Activated naive CD4-positive, alpha-beta T cell treated with anti-CD3 and anti-CD28 coated beads for 36 hours (primary cell): ENCODE results near the gene ANKRD40. TPM values are rescaled to one million over a fixed set of nuclear protein-coding genes. Genes with fewer than 3 reads are reported as not detected.

Experiments
- CTCF ChIA-PET: fragments of 350-600 bp; sonication (Branson Sonifier 250); formaldehyde crosslinking; loops from one replicate; lab custom pipeline; 2021; ENCODE audit warnings: antibody characterized with exemption; lab: Charles Lee
- DNase-seq: peaks from one replicate; pipeline ENCODE4 v3.0.0-alpha.2; 2020
- H3K27ac Mint-ChIP-seq: one replicate; pipeline ENCODE4 v1.8.0; 2021; ENCODE audit warnings: mild to moderate bottlenecking, mixed read lengths
- H3K27me3 Mint-ChIP-seq: one replicate; pipeline ENCODE4 v1.8.0; 2021; ENCODE audit warnings: low read depth, mixed read lengths
- H3K36me3 Mint-ChIP-seq: one replicate; pipeline ENCODE4 v1.8.0; 2021; ENCODE audit warnings: low read depth, mixed read lengths
- H3K4me1 Mint-ChIP-seq: one replicate; pipeline ENCODE4 v1.8.0; 2021; ENCODE audit warnings: low read depth, mixed read lengths
- H3K4me3 Mint-ChIP-seq: one replicate; pipeline ENCODE4 v1.8.0; 2021; ENCODE audit warnings: mild to moderate bottlenecking, moderate library complexity, mixed read lengths
- H3K9me3 Mint-ChIP-seq: one replicate; pipeline ENCODE4 v1.8.0; 2021; ENCODE audit warnings: mixed read lengths
- intact Hi-C: fragments of 100-400 bp; cut with micrococcal nuclease; formaldehyde crosslinking; loops from one replicate; pipeline ENCODE4 v1.15.1; 2023
- total RNA-seq, 2 experiments: library from RNA; stranded (reverse); gene quantifications; one replicate each; pipeline ENCODE4 v1.2.3, GENCODE V29; 2021

The ANKRD40 gene
- total RNA-seq, 2 experiments from 2014 or later = 25.7 to 26.5 TPM

- DNase-seq = no peak
- no peak overlapping the region for H3K4me3 Mint-ChIP-seq
- intact Hi-C loops = no loop called here
- H3K27ac Mint-ChIP-seq = no peak overlapping the region
- H3K4me1 Mint-ChIP-seq = no peaks in the 10 kb centered on the region
- no peaks in the 10 kb centered on the region for H3K9me3 Mint-ChIP-seq
- CTCF ChIA-PET = interaction anchor here (1.2 kb wide), 1 partner anchor 13 kb away, joined by 4 read pairs; no protein-coding TSS in a partner anchor
- H3K36me3 Mint-ChIP-seq = no peaks in the 10 kb centered on the region
- no peaks in the 10 kb centered on the region for H3K27me3 Mint-ChIP-seq
Observed at GRCh38 chr17:50675190-50675589, 32.5 kb downstream of the ANKRD40 start.

- Mint-ChIP-seq H3K36me3 (no peaks in the 10 kb centered on the region), H3K27ac (no peak overlapping the region), H3K4me3 (no peak overlapping the region), H3K27me3 (no peaks in the 10 kb centered on the region), H3K4me1 (no peaks in the 10 kb centered on the region), H3K9me3 (no peaks in the 10 kb centered on the region)
- no peak for DNase-seq
- CTCF ChIA-PET = interaction anchor here (1.3 kb wide), 1 partner anchor 42 kb away, joined by 3 read pairs; no protein-coding TSS in a partner anchor
- intact Hi-C loops = no loop called here
Observed at GRCh38 chr17:50672831-50673551, 34.7 kb downstream of the ANKRD40 start.

GRCh38 chr17:50672071-50672470 is 35.6 kb downstream of the ANKRD40 start:
- H3K36me3 Mint-ChIP-seq = no peaks in the 10 kb centered on the region
- no peaks in the 10 kb centered on the region for H3K4me1 Mint-ChIP-seq
- H3K4me3 Mint-ChIP-seq = no peak overlapping the region
- intact Hi-C loops = no loop called here
- H3K27ac Mint-ChIP-seq = no peak overlapping the region
- CTCF ChIA-PET = interaction anchor here (1.3 kb wide), 1 partner anchor 41 kb away, joined by 3 read pairs; no protein-coding TSS in a partner anchor
- no peak for DNase-seq
- no peaks in the 10 kb centered on the region for H3K9me3 Mint-ChIP-seq
- no peaks in the 10 kb centered on the region for H3K27me3 Mint-ChIP-seq

- CTCF ChIA-PET = no interaction called here
- intact Hi-C loops = no loop called here
- no peak overlapping the region for H3K4me3 Mint-ChIP-seq
- no peaks in the 10 kb centered on the region for H3K27me3 Mint-ChIP-seq
- DNase-seq = no peak
- H3K36me3 Mint-ChIP-seq = no peaks in the 10 kb centered on the region
- no peak overlapping the region for H3K27ac Mint-ChIP-seq
- H3K4me1 Mint-ChIP-seq = no peaks in the 10 kb centered on the region
- H3K9me3 Mint-ChIP-seq = no peaks in the 10 kb centered on the region
Observed at GRCh38 chr17:50668838-50669581, 38.7 kb downstream of the ANKRD40 start.

- no peaks in the 10 kb centered on the region for H3K9me3 Mint-ChIP-seq
- CTCF ChIA-PET = no interaction called here
- H3K27me3 Mint-ChIP-seq = no peaks in the 10 kb centered on the region
- no peak overlapping the region for H3K27ac Mint-ChIP-seq
- intact Hi-C loops = no loop called here
- H3K36me3 Mint-ChIP-seq = no peaks in the 10 kb centered on the region
- DNase-seq = no peak
- H3K4me1 Mint-ChIP-seq = no peaks in the 10 kb centered on the region
- no peak overlapping the region for H3K4me3 Mint-ChIP-seq
Observed at GRCh38 chr17:50668025-50668837, 39.5 kb downstream of the ANKRD40 start.

- no peak overlapping the region for H3K4me3 Mint-ChIP-seq
- intact Hi-C loops = no loop called here
- CTCF ChIA-PET = interaction anchor here (0.8 kb wide), 1 partner anchor 37 kb away, joined by 3 read pairs; no protein-coding TSS in a partner anchor
Observed at GRCh38 chr17:50667259-50668024, 40.3 kb downstream of the ANKRD40 start.

GRCh38 chr17:50666316-50666715 is 41.4 kb downstream of the ANKRD40 start:
- Mint-ChIP-seq H3K27me3 (no peaks in the 10 kb centered on the region), H3K36me3 (no peaks in the 10 kb centered on the region), H3K4me3 (no peak overlapping the region), H3K4me1 (peaks cover 9% of the 10 kb centered on the region), H3K9me3 (no peaks in the 10 kb centered on the region), H3K27ac (no peak overlapping the region)
- CTCF ChIA-PET = no interaction called here
- intact Hi-C loops = no loop called here
- DNase-seq = no peak

More at GRCh38 chr17:50667259-50668024, 40.3 kb downstream of the ANKRD40 start:
- Mint-ChIP-seq H3K9me3 (no peaks in the 10 kb centered on the region), H3K4me1 (no peaks in the 10 kb centered on the region), H3K36me3 (no peaks in the 10 kb centered on the region), H3K27me3 (no peaks in the 10 kb centered on the region), H3K27ac (no peak overlapping the region)
- DNase-seq = no peak

GRCh38 chr17:50665838-50666237 is 41.9 kb downstream of the ANKRD40 start:
- intact Hi-C loops = no loop called here
- no peaks in the 10 kb centered on the region for H3K9me3 Mint-ChIP-seq
- H3K4me1 Mint-ChIP-seq = peaks cover 14% of the 10 kb centered on the region
- CTCF ChIA-PET = interaction anchor here (0.8 kb wide), 1 partner anchor 35 kb away, joined by 3 read pairs; no protein-coding TSS in a partner anchor
- H3K4me3 Mint-ChIP-seq = no peak overlapping the region
- H3K27me3 Mint-ChIP-seq = no peaks in the 10 kb centered on the region
- H3K27ac Mint-ChIP-seq = no peak overlapping the region
- no peak for DNase-seq
- H3K36me3 Mint-ChIP-seq = no peaks in the 10 kb centered on the region

GRCh38 chr17:50664788-50665458 is 42.8 kb downstream of the ANKRD40 start:
- CTCF ChIA-PET = interaction anchor here (0.8 kb wide), 1 partner anchor 34 kb away, joined by 3 read pairs; no protein-coding TSS in a partner anchor
- H3K4me3 Mint-ChIP-seq = no peak overlapping the region
- H3K27me3 Mint-ChIP-seq = no peaks in the 10 kb centered on the region
- H3K27ac Mint-ChIP-seq = no peak overlapping the region
- peaks cover 14% of the 10 kb centered on the region for H3K4me1 Mint-ChIP-seq
- no peaks in the 10 kb centered on the region for H3K36me3 Mint-ChIP-seq
- DNase-seq = no peak
- no peaks in the 10 kb centered on the region for H3K9me3 Mint-ChIP-seq
- intact Hi-C loops = no loop called here

GRCh38 chr17:50663812-50664374 is 43.8 kb downstream of the ANKRD40 start:
- Mint-ChIP-seq H3K27me3 (no peaks in the 10 kb centered on the region), H3K9me3 (no peaks in the 10 kb centered on the region), H3K27ac (no peak overlapping the region), H3K4me1 (peaks cover 14% of the 10 kb centered on the region), H3K4me3 (no peak overlapping the region), H3K36me3 (no peaks in the 10 kb centered on the region)
- DNase-seq = no peak
- intact Hi-C loops = no loop called here
- CTCF ChIA-PET = no interaction called here
